SU-DHL-6 (cell line): ENCODE data around the gene SPAG9.

Experiments used
- H2AFZ ChIP-seq: fragments of 200-600 bp; sonication (generic); 2 replicates; pipeline ENCODE4 v1.6.1; 2014; ENCODE audit warnings: low read depth, mild to moderate bottlenecking, moderate library complexity, mixed read lengths, antibody characterized with exemption, low read length; ENCODE audit not compliant: severe bottlenecking
- H3F3A ChIP-seq: fragments of 200-600 bp; shearing (Covaris generic); 2 replicates; pipeline ENCODE4 v1.6.0; 2016; ENCODE audit warnings: antibody characterized with exemption, mild to moderate bottlenecking; ENCODE audit not compliant: insufficient read depth
- H3K27ac ChIP-seq: fragments of 200-600 bp; sonication (generic); 2 replicates; pipeline ENCODE4 v1.5.1; 2016; ENCODE audit warnings: low read depth, mild to moderate bottlenecking, low read length, moderate library complexity, mixed read lengths
- H3K27me3 ChIP-seq: fragments of 200-600 bp; sonication (generic), shearing (Covaris generic); 2 replicates; pipeline ENCODE4 v1.6.0; 2014; ENCODE audit warnings: mild to moderate bottlenecking, low read length
- H3K36me3 ChIP-seq: fragments of 200-600 bp; sonication (generic); 2 replicates; pipeline ENCODE4 v1.6.1; 2014; ENCODE audit warnings: mild to moderate bottlenecking, low read length, mixed read lengths
- H3K4me2 ChIP-seq: fragments of 300-600, 200-600 bp; shearing (Covaris generic), sonication (generic); 2 replicates; pipeline ENCODE4 v1.6.0; 2014; ENCODE audit warnings: low read length, low read depth, mild to moderate bottlenecking; ENCODE audit not compliant: poor library complexity, severe bottlenecking
- H3K4me3 ChIP-seq: fragments of 200-600 bp; sonication (generic); 2 replicates; pipeline ENCODE4 v1.5.1; 2014; ENCODE audit warnings: antibody characterized with exemption, low read length, mild to moderate bottlenecking, mixed read lengths; ENCODE audit not compliant: insufficient read depth, poor library complexity, severe bottlenecking
- H3K79me2 ChIP-seq: fragments of 200-600 bp; sonication (generic); 2 replicates; pipeline ENCODE4 v1.6.1; 2014; ENCODE audit warnings: mild to moderate bottlenecking, low read length, moderate library complexity; ENCODE audit not compliant: insufficient read depth
- H3K9ac ChIP-seq: fragments of 200-600 bp; sonication (generic); 2 replicates; pipeline ENCODE4 v1.7.0; 2014; ENCODE audit warnings: mild to moderate bottlenecking, low read length
- H3K9me2 ChIP-seq: fragments of 200-600 bp; sonication (generic); replicated peaks from 2 replicates; pipeline ENCODE4 v1.6.1; 2014; ENCODE audit warnings: low read length; ENCODE audit not compliant: insufficient read depth
- H3K9me3 ChIP-seq: fragments of 200-600 bp; sonication (generic); 2 replicates; pipeline ENCODE4 v1.6.1; 2014; ENCODE audit warnings: low read length, mixed read lengths; ENCODE audit not compliant: insufficient read depth
- H4K20me1 ChIP-seq: fragments of 200-600 bp; sonication (generic); 2 replicates; pipeline ENCODE4 v1.6.1; 2014; ENCODE audit warnings: low read depth, mild to moderate bottlenecking, antibody characterized with exemption, low read length, moderate library complexity, mixed read lengths
- EZH2phosphoT487 ChIP-seq: fragments of 200-600 bp; sonication (generic), shearing (Covaris generic); conservative IDR thresholded peaks from 2 replicates; pipeline ENCODE4 v1.6.1; 2018; ENCODE audit warnings: mild to moderate bottlenecking, antibody characterized with exemption, low read length, moderate library complexity, mixed read lengths
- TF ChIP-seq, protein P1 (sequence below): fragments of 200-600 bp; sonication (generic); IDR thresholded peaks from one replicate; pipeline ENCODE4 v1.5.1; 2017; ENCODE audit warnings: antibody characterized with exemption, mild to moderate bottlenecking, low read length, moderate library complexity; ENCODE audit not compliant: insufficient read depth, poor library complexity, severe bottlenecking

Gene SPAG9

DNA sequence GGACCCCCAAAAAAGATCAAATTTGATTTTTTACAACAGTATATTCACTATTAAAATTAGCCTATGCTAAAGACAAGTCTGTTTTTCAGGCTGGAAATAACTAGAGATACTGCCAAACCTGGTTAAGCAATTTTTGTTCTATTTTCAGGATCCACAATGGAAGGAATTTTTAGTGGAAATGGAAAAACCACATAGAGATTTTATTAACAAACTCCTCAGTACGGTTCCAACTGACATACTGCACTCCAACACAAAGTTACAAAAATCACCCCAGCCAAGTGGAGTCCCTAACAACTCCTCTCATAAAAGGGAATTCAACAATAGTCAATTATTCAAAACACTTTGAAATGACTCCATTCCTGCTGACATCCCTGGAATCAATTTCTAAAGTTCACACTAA is 152.9 kb downstream of the SPAG9 start:
- Histone ChIP-seq H2AFZ (no peak overlapping the region), H3K36me3 (no peaks in the 10 kb centered on the region; the same call in 1 of the 2 replicates), H3K4me2 (no peak overlapping the region), H3K27me3 (no peaks in the 10 kb centered on the region), H3K9ac (no peak overlapping the region), H3K79me2 (no peaks in the 10 kb centered on the region), H3F3A (no peaks in the 10 kb centered on the region), H3K4me3 (no peak overlapping the region), H4K20me1 (no peaks in the 10 kb centered on the region), H3K27ac (no peak overlapping the region), H3K9me2 (no peaks in the 10 kb centered on the region), H3K9me3 (no peaks in the 10 kb centered on the region)
- TF ChIP-seq, protein P1, sequence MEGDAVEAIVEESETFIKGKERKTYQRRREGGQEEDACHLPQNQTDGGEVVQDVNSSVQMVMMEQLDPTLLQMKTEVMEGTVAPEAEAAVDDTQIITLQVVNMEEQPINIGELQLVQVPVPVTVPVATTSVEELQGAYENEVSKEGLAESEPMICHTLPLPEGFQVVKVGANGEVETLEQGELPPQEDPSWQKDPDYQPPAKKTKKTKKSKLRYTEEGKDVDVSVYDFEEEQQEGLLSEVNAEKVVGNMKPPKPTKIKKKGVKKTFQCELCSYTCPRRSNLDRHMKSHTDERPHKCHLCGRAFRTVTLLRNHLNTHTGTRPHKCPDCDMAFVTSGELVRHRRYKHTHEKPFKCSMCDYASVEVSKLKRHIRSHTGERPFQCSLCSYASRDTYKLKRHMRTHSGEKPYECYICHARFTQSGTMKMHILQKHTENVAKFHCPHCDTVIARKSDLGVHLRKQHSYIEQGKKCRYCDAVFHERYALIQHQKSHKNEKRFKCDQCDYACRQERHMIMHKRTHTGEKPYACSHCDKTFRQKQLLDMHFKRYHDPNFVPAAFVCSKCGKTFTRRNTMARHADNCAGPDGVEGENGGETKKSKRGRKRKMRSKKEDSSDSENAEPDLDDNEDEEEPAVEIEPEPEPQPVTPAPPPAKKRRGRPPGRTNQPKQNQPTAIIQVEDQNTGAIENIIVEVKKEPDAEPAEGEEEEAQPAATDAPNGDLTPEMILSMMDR, result no peak
- TF ChIP-seq EZH2phosphoT487, result no peak

DNA sequence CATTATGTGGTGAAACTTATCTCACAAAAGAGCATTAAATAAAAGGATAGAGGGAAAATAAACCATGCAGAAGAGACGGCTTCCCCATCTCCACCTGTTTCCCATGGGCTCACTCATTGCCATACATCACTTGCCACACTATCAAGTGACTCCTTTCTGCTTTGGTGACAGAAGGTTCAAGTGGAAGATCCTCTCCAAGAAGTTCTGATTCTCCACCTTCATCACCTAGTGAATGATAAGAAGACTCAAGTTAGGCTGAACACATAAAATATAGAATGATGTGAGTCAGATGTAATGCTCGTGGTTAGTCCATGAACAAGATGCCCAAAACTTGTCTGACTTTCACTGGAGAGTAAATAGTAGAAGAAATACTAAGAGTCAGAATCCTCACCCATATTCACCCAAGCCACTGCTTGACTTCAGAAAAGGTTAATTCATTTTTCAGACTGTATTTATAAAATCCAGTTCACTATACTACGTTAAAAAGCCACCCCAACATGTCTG is 154.5 kb downstream of the SPAG9 start:
- Histone ChIP-seq H3K9ac (no peak overlapping the region), H2AFZ (no peak overlapping the region), H4K20me1 (no peaks in the 10 kb centered on the region), H3K4me2 (no peak overlapping the region), H3K79me2 (no peaks in the 10 kb centered on the region), H3F3A (no peaks in the 10 kb centered on the region), H3K4me3 (no peak overlapping the region), H3K27me3 (no peaks in the 10 kb centered on the region), H3K9me2 (no peaks in the 10 kb centered on the region), H3K27ac (no peak overlapping the region), H3K36me3 (no peaks in the 10 kb centered on the region; the same call in 1 of the 2 replicates), H3K9me3 (no peaks in the 10 kb centered on the region)
- TF ChIP-seq EZH2phosphoT487, result no peak
- TF ChIP-seq, protein P1, result no peak

- no peaks in the 10 kb centered on the region for H4K20me1 ChIP-seq
- H3K36me3 ChIP-seq, result no peaks in the 10 kb centered on the region; the same call in 1 of the 2 replicates
Measured at GRCh38 chr17:50963139-50963538, 157.5 kb downstream of the SPAG9 start.

More at GRCh38 chr17:50963139-50963538, 157.5 kb downstream of the SPAG9 start:
- H2AFZ ChIP-seq, result no peak overlapping the region
- H3F3A ChIP-seq, result no peaks in the 10 kb centered on the region
- no peak overlapping the region for H3K27ac ChIP-seq
- no peak overlapping the region for H3K4me3 ChIP-seq
- no peaks in the 10 kb centered on the region for H3K79me2 ChIP-seq
- H3K4me2 ChIP-seq, result no peak overlapping the region
- no peaks in the 10 kb centered on the region for H3K9me2 ChIP-seq
- H3K9me3 ChIP-seq, result no peaks in the 10 kb centered on the region
- no peak for TF ChIP-seq EZH2phosphoT487
- TF ChIP-seq, protein P1, result no peak
- no peak overlapping the region for H3K9ac ChIP-seq
- H3K27me3 ChIP-seq, result no peaks in the 10 kb centered on the region
